Neural cell (in vitro differentiated cells): Measurements from ENCODE around the gene CTPS2.

Source experiments
- CTCF ChIP-seq: fragments of 450-650 bp; IDR thresholded peaks from 2 replicates; pipeline ENCODE4 v1.5.1; 2014; ENCODE audit warnings: antibody characterized with exemption, mild to moderate bottlenecking, moderate library complexity; ENCODE audit not compliant: poor library complexity, severe bottlenecking
- EP300 ChIP-seq: fragments of 450-650 bp; conservative IDR thresholded peaks from 2 replicates; pipeline ENCODE4 v1.6.1; 2014; ENCODE audit warnings: antibody characterized with exemption, mild to moderate bottlenecking, moderate library complexity; ENCODE audit not compliant: poor library complexity, severe bottlenecking
- EZH2 ChIP-seq: fragments of 200-600, 300-800 bp; shearing (Covaris generic), sonication (generic); IDR thresholded peaks from 2 replicates; pipeline ENCODE4 v1.6.1; 2014; ENCODE audit warnings: antibody characterized with exemption, low read length, borderline replicate concordance, mild to moderate bottlenecking; ENCODE audit not compliant: insufficient read depth, poor library complexity, severe bottlenecking
- MXI1 ChIP-seq: fragments of 450-650 bp; conservative IDR thresholded peaks from 2 replicates; pipeline ENCODE4 v1.6.1; 2014; ENCODE audit warnings: antibody characterized with exemption, mild to moderate bottlenecking; ENCODE audit not compliant: poor library complexity, severe bottlenecking
- POLR2AphosphoS5 ChIP-seq: IDR thresholded peaks from 2 replicates; pipeline ENCODE4 v1.6.1; 2012
- REST ChIP-seq: IDR thresholded peaks from 2 replicates; pipeline ENCODE4 v1.6.1; 2012; ENCODE audit warnings: borderline replicate concordance
- TAF1 ChIP-seq: IDR thresholded peaks from 2 replicates; pipeline ENCODE4 v1.6.1; 2012; ENCODE audit warnings: low read depth

GRCh38 chrX:16586377-16587112 lies 125.9 kb downstream of the CTPS2 start:
- TF ChIP-seq CTCF (no peak), REST (no peak), TAF1 (no peak), POLR2AphosphoS5 (no peak), EZH2 (no peak), MXI1 (no peak), EP300 (no peak)
